Effector memory CD4-positive, alpha-beta T cell (primary cell): ENCODE data around the gene NRL.
"Not testable (repeated sequence)": the region's sequence is repeated elsewhere in the genome, so short reads cannot be mapped to it uniquely, and the experiment has no call there.

Experiments used
- DNase-seq, 3 donors: peaks; one replicate each; pipeline ENCODE4 v3.0.0-alpha.2; 2020
- H3K27ac ChIP-seq: 2 replicates; pipeline ENCODE4 v1.7.0; 2013; ENCODE audit warnings: mild to moderate bottlenecking, low read length, moderate library complexity; ENCODE audit not compliant: insufficient read depth, poor library complexity, severe bottlenecking
- H3K27me3 ChIP-seq: replicated peaks from 2 replicates; pipeline ENCODE4 v1.7.0; 2013; ENCODE audit warnings: mild to moderate bottlenecking, low read length; ENCODE audit not compliant: insufficient read depth, control insufficient read depth, poor library complexity, severe bottlenecking
- H3K36me3 ChIP-seq: 2 replicates; pipeline ENCODE4 v1.7.0; 2013; ENCODE audit warnings: mild to moderate bottlenecking, low read length, moderate library complexity; ENCODE audit not compliant: control insufficient read depth, insufficient read depth
- H3K4me1 ChIP-seq: 2 replicates; pipeline ENCODE4 v1.7.0; 2013; ENCODE audit warnings: low read length, mild to moderate bottlenecking; ENCODE audit not compliant: control insufficient read depth, insufficient read depth, poor library complexity, severe bottlenecking
- H3K4me3 ChIP-seq: 2 replicates; pipeline ENCODE4 v1.7.0; 2013; ENCODE audit warnings: low read length, low read depth, mild to moderate bottlenecking; ENCODE audit not compliant: insufficient read depth, poor library complexity, severe bottlenecking
- H3K9me3 ChIP-seq: 2 replicates; pipeline ENCODE4 v1.7.0; 2013; ENCODE audit warnings: mild to moderate bottlenecking, low read length, moderate library complexity; ENCODE audit not compliant: control insufficient read depth

Gene NRL

DNA sequence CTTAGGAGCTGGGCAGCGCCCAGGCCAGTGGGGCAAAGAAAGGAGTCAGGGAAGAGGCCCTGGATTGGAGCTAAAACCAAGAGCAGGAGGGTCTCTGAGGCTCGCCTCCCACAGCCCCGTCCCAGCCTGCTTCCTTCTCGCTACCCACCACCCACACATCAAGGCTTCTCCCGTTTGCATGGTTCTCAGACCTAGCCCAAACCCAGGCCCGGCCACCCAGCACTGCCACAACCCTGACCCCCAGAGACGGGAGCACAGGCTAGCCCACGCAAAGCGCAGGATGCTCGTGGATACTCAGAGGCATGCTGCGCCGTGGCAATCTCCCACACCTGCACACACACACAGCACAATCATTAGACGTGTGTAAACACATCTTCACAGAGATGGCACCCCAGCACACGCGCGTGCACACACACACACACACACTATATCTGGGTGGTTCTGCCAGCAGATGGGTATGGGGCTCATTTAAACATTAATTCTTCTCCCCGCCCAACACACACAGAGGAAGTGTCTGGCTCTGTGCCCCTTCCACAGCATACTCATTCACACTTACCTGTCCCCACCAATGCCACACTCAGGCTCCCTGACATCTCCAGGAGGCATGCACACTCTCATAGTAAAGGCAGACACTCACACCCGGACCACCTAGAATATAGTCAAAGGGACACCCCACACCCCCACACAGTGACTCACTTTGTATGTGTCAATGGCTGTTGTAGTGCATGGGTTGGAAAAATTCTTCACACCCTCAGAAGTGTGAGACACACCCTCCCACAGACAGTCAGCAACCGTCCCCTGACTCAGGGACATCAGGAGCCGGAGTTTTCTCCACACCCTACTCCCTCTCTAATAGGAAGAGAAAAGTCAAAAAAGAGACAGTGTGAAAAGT is 61.8 kb downstream of the NRL start:
- no peaks in the 10 kb centered on the region for H3K36me3 ChIP-seq
- peak in 1 of 3 donors; percentile 18 for DNase-seq
- H3K27ac ChIP-seq, result no peak overlapping the region
- H3K27me3 ChIP-seq, result no peaks in the 10 kb centered on the region
- no peaks in the 10 kb centered on the region for H3K9me3 ChIP-seq
- H3K4me1 ChIP-seq, result peaks cover 10% of the 10 kb centered on the region
- H3K4me3 ChIP-seq, result peak overlapping the region; percentile 70

DNA sequence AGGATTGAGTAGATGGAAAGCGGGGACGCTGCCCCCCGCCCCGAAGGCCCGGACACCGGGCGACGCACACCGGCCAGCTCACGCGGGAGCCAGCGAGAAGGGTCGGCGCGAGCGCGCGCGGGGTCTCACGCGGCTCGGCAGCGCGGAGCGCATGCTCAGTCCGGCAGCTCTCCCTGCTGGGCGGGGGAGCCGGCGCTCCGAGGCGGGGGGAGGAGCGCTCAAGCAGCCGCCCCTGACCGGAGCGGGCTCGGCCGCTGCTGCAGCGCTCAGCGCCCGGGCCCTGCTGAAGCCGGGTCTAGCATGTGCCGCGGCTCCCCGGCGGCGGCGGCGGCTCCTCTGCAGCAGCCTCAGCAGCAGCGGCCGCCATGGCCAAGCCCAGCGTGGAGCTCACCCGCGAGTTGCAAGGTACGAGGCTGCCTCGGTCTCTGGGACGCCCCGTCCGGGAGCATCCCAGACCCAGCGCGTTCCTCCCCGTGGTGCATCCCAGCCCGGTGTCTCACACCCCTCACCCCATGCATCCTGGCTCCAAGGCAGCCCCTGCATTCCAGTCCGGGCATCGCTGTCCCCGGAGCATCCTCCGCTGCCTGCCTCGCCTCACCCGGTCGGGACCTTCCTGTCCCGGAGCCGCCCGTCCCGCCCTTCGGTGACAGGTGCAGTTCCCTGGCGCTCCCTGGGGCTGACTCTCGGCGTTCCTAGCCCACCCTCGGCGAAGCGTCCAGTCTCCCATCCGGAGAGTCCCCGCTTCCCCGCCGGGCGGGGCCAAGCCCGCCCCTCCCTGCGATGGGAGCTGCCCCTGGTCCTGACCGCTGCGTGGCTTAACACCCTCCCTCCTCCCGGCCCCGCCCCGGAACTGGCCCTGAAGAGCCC is 62.7 kb downstream of the NRL start, which contains the start of gene CARMIL3:
TSS of gene CARMIL3 (plus strand) at position 221 of the 867 bp plus-strand sequence. CDS start at position 366, 145 bp downstream.
- no peak within 1 kb of the TSS for H3K27ac ChIP-seq
- no peaks in the 10 kb centered on the region for H3K9me3 ChIP-seq
- peak; percentile 18 to 51 (median 30) for DNase-seq
- H3K27me3 ChIP-seq, result no peaks in the 10 kb centered on the region
- no peaks in the 10 kb centered on the region for H3K36me3 ChIP-seq
- H3K4me3 ChIP-seq, result peak within 1 kb of the TSS; percentile 70
- H3K4me1 ChIP-seq, result peaks cover 10% of the 10 kb centered on the region

DNA sequence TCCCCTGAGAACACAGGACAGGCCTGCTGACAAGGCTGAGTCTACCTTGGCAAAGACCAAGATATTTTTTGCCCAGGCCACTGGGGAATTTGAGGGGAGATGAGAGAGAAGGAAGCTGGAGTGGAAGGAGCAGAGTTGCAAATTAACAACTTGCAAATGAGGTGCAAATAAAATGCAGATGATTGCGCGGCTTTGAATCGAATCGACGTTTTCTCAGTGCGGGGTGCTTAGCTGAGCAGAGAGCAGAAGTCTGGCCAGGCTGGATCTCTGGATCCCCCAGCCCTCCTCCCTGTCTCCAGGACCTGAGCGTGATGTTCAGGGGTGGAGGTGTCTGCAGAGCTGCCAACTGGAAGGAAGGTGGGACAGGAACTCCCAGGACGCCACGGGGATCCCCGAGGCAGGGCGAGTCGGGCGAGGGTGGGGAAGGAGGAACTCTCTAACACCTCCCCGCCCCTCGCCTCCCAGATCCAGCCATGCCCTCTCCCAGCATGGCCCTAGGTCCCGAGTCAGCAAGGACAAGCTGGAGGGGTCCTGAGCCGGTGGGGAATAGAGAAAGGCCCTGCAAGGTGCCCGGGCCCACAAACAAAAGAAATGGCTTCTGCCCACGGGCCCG is 63.5 kb downstream of the NRL start:
- Histone ChIP-seq H3K27ac (no peak overlapping the region), H3K9me3 (no peaks in the 10 kb centered on the region), H3K27me3 (no peaks in the 10 kb centered on the region), H3K36me3 (no peaks in the 10 kb centered on the region), H3K4me3 (peak overlapping the region; percentile 70), H3K4me1 (peaks cover 10% of the 10 kb centered on the region)
- no peak for DNase-seq

DNA sequence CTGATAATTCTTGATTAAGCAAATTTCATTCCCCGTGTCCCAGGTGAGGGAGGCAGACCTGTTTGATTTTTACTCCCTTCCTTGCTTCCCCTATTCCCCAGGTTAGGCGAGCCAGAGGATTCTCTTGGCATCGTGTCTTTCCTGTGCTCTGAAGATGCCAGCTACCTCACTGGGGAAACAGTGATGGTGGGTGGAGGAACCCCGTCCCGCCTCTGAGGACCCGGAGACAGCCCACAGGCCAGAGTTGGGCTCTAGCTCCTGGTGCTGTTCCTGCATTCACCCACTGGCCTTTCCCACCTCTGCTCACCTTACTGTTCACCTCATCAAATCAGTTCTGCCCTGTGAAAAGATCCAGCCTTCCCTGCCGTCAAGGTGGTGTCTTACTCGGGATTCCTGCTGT is 64.0 kb downstream of the NRL start:
- H3K27me3 ChIP-seq, DNase-seq, H3K4me3 ChIP-seq, H3K9me3 ChIP-seq, H3K36me3 ChIP-seq, H3K27ac ChIP-seq: not testable (repeated sequence)
- peaks cover 10% of the 10 kb centered on the region for H3K4me1 ChIP-seq

DNA sequence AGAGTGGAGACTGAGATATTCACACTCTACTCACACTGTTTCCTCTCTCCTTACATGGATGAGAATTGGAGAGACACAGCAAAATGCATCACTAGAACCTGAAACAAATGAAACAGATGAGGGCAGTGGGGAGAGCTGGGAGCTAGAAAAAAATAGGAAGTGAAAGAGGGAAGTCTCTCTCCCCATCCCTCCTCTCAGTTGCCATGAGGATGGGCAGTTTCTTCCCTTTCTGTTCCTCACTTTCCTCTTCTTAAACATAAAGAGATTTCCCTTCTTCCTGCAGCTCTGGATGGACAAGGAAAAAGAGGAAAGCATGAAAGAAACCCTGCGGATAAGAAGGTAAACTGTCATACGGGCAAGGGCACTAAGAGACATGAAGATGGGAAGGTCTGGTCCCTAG is 65.7 kb downstream of the NRL start:
- H3K4me3 ChIP-seq, H3K9me3 ChIP-seq, DNase-seq: not testable (repeated sequence)

DNA sequence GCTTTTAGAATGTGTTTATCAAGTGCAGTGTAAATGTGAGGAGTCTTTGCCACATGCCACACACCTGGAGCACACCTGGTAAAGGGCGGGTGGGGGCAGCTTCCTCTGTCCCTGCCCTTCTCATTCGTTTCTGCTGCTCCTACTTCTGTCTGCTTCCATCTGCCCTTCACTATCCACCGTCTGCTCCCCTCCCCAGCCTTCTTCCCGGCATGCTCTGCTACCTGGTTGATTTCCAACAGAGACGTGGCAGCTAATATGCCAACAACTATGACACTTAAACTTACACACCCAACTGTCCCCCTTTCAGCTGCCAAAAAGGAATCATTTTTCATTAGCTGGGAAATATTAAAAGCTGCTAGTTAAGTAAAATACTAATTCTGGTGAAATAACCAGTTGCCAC is 72.0 kb downstream of the NRL start:
- H3K4me3 ChIP-seq, result no peak overlapping the region
- H3K36me3 ChIP-seq, result no peaks in the 10 kb centered on the region
- DNase-seq, result no peak
- H3K27me3 ChIP-seq, result no peaks in the 10 kb centered on the region
- H3K27ac ChIP-seq, result no peak overlapping the region
- no peaks in the 10 kb centered on the region for H3K4me1 ChIP-seq
- no peaks in the 10 kb centered on the region for H3K9me3 ChIP-seq

More for the DNA sequence above, 65.7 kb downstream of the NRL start:
- not testable (repeated sequence) for H3K36me3 ChIP-seq, H3K27ac ChIP-seq, H3K27me3 ChIP-seq
- H3K4me1 ChIP-seq, result peaks cover 10% of the 10 kb centered on the region

DNA sequence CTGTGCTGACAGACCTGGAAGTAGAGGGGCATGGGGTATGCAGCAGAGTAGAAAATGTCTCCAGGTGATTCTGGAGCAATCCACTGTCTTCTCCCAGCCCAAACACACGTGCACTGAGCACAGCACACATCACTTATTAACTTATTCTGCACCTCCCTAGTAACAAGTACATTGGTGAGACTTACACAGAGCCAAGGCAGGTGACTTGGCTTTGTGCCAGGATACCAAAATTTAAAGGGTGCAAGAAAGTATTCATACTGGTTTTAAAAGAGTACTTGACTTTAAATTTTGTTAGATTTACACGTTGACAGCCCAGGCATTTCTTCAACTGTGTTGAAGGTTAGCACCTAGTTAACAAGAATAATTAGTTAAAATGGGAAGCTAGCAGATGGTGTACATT is 74.1 kb downstream of the NRL start:
- H3K9me3 ChIP-seq, result no peaks in the 10 kb centered on the region
- H3K27me3 ChIP-seq, result no peaks in the 10 kb centered on the region
- no peaks in the 10 kb centered on the region for H3K4me1 ChIP-seq
- H3K27ac ChIP-seq, result no peak overlapping the region
- no peaks in the 10 kb centered on the region for H3K36me3 ChIP-seq
- H3K4me3 ChIP-seq, result no peak overlapping the region
- DNase-seq, result no peak

DNA sequence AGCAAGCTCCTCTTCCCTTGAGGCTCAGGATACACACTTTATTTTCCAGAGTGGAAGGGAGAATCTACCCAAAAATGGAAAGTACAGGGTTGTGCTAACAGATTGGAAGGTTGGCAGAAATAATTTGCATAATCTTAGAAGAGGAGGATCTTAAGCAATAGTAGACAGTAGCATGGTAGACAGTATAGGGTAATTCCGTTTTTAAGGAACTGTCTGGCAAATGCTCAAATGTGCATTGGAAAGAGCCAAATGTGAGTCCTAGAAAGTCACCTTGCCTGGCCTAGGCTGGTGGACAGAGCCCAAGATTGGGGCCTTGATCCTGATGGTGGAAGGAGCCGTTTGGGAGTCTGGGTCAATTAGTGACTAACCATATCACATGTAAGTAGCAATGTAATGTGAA is 76.1 kb downstream of the NRL start:
- H3K36me3 ChIP-seq, result no peaks in the 10 kb centered on the region
- no peak overlapping the region for H3K4me3 ChIP-seq
- no peaks in the 10 kb centered on the region for H3K4me1 ChIP-seq
- DNase-seq, result no peak
- no peaks in the 10 kb centered on the region for H3K27me3 ChIP-seq
- H3K9me3 ChIP-seq, result no peaks in the 10 kb centered on the region
- H3K27ac ChIP-seq, result no peak overlapping the region

DNA sequence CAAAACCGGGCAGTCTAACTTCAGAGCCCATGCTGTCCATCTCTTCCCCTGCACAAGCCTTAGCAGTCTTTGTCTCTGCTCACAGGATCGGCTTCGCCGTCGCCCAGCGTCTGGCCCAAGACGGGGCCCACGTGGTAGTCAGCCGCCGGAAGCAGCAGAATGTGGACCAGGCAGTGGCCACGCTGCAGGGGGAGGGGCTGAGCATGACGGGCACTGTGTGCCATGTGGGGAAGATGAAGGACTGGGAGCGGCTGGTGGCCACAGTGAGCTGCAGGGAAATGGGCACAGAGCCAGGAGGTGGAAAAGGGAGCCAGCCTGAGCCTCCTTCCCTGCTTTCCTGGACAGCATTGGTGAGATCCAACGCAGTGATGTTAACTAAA is 77.1 kb downstream of the NRL start:
- H3K4me3 ChIP-seq, result no peak overlapping the region
- no peaks in the 10 kb centered on the region for H3K9me3 ChIP-seq
- H3K27ac ChIP-seq, result no peak overlapping the region
- DNase-seq, result no peak
- H3K36me3 ChIP-seq, result no peaks in the 10 kb centered on the region
- no peaks in the 10 kb centered on the region for H3K27me3 ChIP-seq
- no peaks in the 10 kb centered on the region for H3K4me1 ChIP-seq
